Hepatocyte (in vitro differentiated cells): ENCODE results near the gene SH3TC1.

Experiments used
- EZH2 ChIP-seq: fragments of 200-600 bp; sonication (generic); IDR thresholded peaks from 2 replicates; pipeline ENCODE4 v1.6.1; 2016; ENCODE audit warnings: antibody characterized with exemption, mild to moderate bottlenecking, borderline replicate concordance
- EZH2phosphoT487 ChIP-seq: fragments of 200-600 bp; sonication (generic); IDR thresholded peaks from one replicate; pipeline ENCODE4 v1.6.1; 2018; ENCODE audit warnings: antibody characterized with exemption, mild to moderate bottlenecking, low read depth, moderate library complexity; ENCODE audit not compliant: unreplicated experiment, severe bottlenecking
- TF ChIP-seq, protein P1 (sequence below): fragments of 200-600 bp; sonication (generic); IDR thresholded peaks from 2 replicates; pipeline ENCODE4 v1.5.1; 2016; ENCODE audit warnings: antibody characterized with exemption, mild to moderate bottlenecking; ENCODE audit not compliant: poor library complexity

GRCh38 chr4:8165374-8165896 is 33.7 kb upstream of the SH3TC1 start:
- TF ChIP-seq, protein P1, sequence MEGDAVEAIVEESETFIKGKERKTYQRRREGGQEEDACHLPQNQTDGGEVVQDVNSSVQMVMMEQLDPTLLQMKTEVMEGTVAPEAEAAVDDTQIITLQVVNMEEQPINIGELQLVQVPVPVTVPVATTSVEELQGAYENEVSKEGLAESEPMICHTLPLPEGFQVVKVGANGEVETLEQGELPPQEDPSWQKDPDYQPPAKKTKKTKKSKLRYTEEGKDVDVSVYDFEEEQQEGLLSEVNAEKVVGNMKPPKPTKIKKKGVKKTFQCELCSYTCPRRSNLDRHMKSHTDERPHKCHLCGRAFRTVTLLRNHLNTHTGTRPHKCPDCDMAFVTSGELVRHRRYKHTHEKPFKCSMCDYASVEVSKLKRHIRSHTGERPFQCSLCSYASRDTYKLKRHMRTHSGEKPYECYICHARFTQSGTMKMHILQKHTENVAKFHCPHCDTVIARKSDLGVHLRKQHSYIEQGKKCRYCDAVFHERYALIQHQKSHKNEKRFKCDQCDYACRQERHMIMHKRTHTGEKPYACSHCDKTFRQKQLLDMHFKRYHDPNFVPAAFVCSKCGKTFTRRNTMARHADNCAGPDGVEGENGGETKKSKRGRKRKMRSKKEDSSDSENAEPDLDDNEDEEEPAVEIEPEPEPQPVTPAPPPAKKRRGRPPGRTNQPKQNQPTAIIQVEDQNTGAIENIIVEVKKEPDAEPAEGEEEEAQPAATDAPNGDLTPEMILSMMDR, result no peak
- no peak for TF ChIP-seq EZH2
- no peak for TF ChIP-seq EZH2phosphoT487
